HG03342 (cell line): ENCODE measurements around the gene TUSC7.

ENCODE experiments used
- ATAC-seq: cut with Tn5 transposase; IDR thresholded peaks from one replicate; pipeline ENCODE4 v1.9.1; 2021; ENCODE audit warnings: mild to moderate bottlenecking, moderate library complexity; ENCODE audit not compliant: unreplicated experiment

Gene TUSC7

DNA sequence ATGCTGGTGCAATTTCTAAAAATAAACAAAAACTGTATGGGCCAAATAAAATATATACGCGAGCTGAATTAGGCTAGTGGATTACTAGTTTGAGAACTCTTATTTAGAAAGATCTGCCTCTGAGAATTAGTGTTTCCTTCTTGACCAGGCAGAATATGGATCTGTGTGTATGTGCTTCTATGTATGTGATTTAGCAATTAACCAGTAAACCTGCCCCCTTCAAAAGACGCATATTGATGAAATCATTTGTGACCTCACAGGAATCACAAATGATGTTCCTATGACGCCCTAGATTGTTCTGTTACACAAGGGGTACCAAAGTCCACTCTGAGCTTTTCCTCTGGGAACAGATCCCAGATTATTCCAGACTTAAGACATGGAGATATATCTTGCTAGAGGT, at the start of gene TUSC7:
Gene TUSC7 (plus strand): TSS at position 301 of the 400 bp plus-strand sequence.
- no peak for ATAC-seq

DNA sequence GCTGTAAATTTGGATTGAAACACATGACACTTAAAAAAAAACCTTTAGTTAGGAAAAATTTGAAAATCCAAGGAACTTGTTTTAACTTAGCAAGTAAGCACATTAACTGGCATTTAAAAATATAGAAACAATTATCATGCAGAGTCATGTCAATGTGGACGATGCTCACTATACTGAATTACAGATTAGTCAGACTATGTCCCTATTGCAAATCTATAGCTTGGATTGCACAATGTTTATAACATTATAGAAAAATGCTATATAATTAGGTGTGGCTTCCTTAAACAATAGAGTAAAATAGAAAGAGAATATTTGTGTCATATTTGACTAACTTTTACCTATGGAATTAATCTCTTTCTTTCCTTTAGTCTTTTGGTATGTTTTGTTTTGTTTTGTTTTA, 48.4 kb upstream of the TUSC7 start:
- ATAC-seq, result no peak

DNA sequence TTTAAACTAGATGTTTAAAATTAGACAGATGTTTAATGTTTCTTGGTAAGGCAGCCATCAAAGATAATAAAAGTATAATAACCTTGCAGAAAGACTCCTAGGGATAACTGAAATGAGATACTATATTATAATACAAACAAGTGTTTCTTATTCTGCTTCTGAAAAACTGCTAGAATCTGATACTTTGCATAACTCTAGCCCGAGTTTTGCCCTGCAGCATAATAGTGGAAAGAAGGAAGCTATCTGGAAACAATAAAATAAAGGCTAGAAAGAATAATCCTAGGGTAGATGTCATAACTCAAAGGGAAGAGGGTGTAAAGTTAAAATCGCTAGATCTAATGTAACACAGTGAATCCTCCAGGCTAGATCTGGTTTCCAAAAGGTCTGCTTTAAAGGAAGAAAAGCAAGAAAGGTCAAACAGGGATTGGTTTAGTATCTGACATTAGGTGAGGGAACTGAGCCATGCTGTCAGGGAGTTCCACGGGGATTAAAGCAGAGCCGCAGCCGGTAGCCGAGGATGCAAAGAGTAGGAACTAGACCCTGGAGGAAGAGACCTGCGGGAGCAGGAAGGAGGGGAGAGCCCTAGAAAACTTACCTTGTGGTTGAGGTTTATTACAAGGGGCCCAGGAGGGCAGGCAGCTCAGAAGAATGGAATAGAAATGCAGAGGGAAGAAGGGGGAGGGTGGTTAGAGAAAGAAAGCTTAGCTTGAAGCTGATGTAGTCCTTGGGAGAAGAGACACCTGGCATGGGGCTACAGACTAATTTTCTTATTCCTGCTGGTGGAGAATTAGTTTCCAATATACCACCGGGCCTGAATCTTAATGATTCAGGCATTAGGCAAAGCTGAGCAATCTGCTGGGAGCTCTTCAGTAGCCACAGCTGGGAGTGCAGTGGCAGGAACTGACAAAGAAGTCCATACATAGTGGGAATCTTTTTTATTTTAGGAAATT, 46.1 kb upstream of the TUSC7 start:
- no peak for ATAC-seq

DNA sequence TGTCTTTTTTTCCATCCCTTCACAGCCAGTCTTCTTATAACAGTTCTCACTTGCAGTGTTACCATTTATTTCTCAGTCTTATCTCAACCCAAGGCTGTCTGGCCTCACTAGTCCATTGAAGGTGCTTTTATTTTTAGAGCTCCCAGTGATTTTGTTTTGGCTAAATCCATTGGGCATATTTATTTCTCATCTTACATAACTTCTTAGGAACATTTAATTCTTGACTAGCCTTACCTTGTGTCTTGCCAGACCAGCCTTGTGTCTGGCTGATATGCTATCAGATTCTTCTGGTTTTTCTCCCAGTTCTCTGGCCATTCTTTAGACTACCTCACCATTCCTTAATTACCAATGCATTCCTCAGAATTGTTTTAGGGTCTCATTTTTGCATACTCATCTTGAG, 42.3 kb upstream of the TUSC7 start:
- ATAC-seq, result no peak

DNA sequence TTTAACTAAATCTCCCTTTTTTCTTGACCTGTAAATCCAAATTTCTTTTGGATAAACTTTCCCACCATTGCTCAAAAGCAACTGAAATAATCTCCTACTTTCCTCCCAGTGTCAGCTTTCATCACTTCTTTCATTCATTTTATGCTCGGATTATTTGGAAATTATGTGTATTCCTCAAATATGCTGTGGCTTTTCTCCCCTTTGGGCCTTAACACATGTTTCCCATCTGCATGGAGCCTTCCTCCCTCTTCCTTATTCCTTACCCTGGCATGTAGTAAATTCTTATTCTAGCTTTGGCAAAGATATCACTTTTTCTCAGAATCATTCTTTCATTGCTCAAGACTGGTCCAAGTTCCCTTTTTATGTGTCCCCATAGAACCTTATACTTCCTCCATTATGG, 41.8 kb upstream of the TUSC7 start:
- ATAC-seq, result no peak

DNA sequence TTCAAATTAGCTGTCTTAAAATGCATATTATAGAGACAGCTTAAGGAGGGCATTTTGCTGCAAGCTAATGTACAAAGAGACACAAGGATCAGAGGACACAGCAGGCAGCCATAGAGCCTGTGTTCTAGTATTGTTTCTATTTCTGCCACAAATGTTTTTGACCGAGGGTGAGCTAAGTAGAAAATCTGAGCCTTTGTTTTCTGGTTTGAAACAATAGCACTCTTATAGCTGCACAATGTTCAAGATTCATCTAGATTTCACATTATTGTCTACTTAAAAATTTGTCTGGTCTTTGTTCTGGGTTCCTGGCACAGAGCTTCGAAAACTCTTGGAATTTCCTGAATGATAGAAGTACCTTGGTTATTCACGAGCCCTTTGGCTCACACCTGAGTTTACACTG, 40.0 kb upstream of the TUSC7 start:
- ATAC-seq, result no peak

DNA sequence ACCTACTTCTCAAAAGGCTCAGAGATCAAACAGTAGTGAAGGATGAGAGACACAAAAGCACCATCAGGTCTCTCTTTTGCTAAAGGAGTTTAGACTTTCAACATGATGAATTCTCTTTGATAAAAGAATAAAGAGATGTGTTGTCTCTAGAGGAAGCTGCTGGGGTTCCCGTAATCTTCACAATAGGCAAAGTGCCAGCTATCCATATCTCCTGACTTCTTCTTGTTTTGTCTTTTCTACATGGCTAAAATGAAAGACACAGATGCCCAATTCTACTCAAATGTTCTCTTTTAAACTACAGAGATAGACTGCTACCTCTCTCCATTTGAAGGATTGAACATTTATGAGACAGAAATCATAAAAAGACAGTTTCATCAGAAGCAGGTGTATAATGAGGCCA, 38.4 kb upstream of the TUSC7 start:
- no peak for ATAC-seq

DNA sequence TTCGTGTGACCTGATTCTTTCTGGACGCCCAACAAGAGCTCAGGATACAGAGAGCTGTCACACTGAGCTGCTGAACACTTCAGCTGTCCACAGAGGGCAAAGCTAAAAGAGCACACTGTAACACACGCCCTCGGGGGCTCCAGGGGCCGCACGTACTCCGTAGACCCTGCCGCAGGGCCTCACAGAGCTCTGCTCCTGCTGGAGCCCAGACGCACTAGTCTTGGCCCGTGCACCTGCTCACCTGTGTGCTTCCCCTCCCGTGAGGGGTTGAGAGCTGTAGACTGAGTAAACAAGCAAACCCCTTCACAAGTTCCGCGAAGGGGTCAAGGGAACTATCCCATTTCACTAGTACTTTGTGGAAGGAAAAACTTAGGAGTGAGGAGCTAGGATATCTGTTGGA, 30.7 kb upstream of the TUSC7 start:
- ATAC-seq, result no peak

DNA sequence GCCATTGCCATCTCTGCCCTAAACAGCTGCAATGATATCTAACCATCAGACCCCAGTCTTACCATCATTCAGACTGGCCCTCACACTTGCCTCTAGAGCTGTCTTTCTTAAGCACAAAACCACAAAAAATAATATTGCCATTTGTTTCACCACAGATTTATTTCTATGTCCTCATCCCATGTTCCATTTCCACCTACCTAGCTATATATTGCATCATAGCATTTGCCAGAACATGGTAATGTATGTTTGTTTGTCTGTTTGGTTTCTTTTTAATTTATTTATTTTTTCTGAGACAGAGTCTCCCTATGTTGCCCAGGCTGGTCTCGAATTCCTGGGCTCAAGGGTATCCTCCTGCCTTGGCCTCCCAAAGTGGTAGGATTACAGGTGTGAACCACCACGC, 18.5 kb upstream of the TUSC7 start:
- no peak for ATAC-seq

DNA sequence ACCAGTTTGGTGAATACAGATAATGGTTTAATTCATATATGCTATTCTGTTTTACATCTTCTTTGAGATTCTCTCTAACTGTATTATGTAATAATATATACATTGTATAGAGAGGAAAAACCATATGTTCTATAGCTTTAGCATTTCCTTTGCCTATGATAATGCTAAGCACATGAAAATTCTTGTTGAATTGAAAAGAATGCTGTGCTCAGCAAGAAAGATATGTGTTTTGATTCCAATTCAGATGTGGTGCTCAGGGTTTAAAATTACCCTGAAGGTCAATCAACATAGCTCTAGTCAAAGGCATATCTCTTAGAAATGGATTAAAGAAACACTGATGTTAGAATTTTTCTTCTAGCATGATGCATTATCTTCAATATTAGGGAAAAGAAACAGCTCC, 8.5 kb upstream of the TUSC7 start:
- no peak for ATAC-seq

DNA sequence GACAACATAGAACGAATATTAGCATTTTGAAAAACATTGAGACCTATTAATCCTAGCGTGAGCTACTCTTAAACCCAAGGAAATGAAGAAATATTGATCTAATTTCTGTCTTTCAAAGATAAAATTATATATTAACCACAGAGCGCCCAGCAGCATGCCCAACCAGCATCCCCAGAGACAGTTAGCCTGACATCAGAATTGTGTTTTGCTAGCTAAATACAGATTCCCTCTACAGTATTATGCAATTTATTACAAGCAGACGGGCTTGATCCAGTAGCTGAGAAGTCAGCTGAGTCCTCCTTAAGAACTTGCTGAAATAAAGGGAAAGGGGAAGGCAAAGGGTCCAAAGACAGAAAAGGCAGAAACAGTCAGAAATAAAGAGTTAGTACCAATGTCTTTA, 7.2 kb upstream of the TUSC7 start:
- ATAC-seq, result no peak

DNA sequence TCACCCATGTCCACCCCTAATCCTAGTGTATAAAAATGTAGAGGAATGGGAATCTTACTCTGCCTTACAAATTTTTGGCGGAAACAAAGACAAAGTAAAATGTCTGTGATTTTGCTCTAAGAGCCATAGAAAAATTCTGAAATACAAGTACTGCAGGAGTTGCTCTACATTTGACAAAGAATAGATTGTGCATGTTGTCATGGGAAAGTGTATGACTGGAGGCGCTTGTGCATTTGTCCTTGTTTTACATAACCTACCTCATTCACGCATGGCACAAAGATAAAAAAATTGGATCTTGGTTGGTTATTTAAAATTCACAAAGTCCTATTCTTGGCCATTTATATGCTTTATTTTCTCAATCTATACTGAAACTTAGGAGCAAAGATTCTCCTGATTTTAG, 2.0 kb upstream of the TUSC7 start:
- ATAC-seq, result no peak

DNA sequence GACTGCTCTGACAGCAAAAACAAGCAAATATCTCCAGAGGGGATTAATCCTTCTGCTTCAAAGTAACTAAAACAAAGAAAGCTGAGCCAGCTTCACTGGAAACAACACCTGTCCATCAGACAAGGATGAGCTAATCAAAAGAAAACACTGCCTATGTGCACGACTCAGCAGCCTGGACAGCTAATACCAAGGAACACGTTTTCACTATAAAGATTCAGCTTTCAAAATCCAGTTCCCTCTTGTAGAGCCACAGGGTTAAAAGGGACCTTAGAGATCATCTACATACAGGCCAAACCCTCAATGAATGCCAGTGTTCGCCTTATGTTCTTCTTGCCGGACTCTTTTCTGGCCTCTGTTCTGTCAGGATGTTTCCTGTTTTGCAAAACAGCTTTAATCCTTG, 6.9 kb downstream of the TUSC7 start:
- ATAC-seq, result no peak

DNA sequence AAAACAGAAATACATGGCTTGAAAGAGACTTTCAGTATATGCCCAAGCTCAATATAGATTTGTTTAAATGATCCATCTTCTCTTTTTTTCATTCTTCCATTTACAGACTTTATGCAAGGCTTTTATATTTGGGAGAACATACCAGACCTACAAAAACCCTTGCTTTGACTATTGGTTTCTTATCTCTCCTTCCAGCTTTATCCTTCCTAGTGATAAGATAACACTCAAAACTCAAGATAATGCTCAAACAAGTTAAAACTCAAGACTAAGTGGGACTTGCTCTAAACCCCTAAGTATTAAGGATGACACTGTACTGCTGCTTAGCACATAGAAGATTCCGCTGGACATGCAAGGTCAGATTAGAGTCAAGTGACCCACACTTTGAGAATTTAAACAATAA, 8.0 kb downstream of the TUSC7 start:
- ATAC-seq, result no peak

DNA sequence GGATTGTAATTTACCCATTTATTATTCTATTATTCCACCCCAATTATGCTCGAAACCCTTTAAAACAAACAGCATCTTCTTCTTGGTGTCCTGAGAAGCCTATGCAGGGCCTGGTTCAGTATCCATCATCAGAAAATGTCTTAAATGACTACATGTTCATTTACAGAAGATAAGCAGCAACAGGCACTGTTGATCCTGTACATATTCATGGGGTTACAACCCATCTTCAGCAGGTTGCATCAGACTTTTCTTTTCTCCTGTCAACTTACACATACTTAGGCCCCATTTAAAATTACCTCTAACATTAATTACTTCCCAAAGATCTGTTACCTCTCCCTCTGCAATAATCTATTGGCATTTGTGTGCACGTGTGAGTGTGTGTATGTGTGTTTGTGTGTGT, 18.9 kb downstream of the TUSC7 start:
- no peak for ATAC-seq

DNA sequence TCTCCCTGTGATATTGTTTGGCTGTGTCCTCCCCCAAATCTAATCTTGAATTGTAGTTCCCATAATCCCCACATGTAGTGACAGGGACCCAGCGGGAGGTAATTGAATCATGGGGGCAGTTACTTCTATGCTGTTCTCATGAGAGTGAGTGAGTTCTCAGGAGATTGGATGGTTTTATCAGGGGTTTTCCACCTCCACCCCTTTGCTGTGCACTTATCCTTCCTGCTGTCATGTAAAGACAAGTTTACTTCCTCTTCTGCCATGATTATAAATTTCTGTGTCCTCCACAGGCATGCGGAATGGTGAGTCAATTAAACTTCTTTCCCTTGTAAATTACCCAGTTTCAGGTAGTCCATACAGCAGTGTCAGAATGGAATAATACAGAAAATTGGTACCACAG, 24.7 kb downstream of the TUSC7 start:
- ATAC-seq, result no peak

DNA sequence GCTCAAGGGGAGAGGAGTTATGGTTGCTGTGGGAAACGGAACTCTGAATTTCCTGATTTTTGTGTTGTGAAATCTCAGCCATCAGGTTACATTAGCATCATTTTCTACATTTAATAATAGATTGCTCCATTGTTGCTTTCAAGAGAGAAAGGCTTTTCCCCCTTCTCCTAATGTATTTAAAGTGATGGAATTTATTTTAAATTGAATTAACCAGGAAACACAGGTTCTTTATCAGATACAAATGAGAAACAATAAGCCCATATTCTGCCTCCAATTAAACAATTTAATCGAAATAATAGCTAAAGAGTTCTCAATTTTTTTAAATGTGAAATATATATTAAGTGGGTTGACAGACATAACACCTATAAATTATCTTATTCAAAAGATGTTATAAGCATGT, 30.1 kb downstream of the TUSC7 start:
- ATAC-seq, result no peak

DNA sequence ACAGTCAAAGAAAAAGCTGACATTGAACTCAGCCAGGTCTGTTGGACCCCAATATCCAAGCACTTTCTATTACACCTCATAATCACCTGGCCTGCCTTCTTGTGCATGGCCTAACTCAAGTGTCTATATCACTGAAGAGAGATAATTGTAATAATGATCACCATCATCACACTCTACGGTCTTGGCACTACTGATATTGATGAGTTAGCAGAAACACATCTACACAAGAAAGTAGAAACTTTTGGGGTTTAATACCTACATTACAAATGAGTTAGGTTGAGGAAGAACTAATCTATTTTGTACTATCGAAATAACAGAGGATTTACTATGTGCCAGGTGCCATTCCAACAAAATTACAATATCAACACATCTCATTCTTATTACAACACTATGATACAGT, 30.7 kb downstream of the TUSC7 start:
- no peak for ATAC-seq

DNA sequence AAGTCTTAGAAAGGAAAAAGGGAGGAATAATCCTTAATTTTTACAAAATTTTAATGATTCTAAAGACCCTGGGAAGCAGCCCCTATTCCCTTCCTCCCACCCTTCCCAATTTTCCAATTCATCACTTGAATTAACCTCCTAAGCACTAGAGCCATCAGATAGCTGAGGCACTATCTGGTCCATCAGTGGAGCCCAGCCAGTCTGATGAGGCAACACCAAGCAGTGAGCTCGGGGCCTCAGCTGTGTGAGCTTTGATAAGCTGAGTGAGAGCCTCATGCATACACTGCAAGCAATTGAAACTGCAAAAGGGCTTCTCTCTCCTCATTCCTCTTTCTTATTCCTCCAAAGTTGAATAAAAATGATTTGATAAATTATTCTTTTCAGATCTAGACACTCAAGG, 31.9 kb downstream of the TUSC7 start:
- ATAC-seq, result no peak

DNA sequence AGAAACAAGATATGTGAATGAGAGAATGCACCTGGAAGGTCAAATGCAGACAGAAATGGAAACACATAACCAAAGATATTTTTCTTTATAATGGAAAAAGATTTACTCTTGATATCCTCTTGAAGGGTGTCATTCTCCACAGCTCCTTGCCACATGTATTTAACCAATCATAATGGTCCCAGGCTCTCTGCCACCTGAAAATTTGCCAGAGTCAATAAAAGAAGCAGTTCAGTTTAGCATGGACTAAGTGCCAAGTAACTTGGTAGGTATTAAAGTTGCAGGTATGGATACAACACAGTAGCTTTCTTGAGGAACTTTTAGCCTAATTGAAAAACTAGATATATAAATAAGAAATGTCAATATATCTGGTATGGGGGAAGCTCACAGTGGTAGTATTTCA, 33.5 kb downstream of the TUSC7 start:
- no peak for ATAC-seq

DNA sequence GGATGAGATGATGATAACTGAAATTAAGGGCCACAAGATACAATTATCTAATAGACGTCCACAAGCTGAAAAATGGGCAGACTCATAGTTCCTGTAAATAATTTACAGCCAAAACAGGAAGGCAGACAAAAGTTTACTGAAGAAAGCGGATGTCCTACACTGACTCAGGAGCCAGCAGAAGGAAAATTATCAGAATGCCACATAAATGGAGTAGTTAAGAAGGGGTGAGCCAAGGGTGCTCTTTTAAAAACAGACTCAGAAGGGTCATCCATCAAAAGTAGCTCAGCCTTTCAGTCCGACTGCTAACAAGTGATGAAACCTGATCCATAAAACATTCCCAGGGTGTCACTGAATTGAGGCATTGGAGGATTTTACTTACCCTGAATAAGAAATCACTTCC, 39.8 kb downstream of the TUSC7 start:
- no peak for ATAC-seq

DNA sequence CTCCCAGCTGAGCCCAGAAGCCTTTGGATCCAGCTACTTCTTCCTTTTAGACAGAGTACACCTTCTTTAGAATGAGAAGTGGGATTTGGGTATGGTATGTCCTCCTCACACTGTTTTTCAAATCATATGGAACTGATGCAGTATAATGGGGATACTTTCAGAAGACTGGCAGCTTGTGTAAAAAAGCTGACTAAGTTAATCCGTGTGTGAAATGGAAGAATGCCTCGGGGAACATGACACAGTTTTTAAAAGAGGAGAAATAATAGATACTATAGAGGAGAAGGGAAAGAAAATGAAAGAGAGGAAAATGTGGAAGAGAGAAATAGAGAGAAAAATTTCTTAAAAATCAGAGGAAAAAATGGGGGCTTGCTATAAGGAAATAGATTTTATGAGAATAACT, 47.7 kb downstream of the TUSC7 start:
- ATAC-seq, result no peak

DNA sequence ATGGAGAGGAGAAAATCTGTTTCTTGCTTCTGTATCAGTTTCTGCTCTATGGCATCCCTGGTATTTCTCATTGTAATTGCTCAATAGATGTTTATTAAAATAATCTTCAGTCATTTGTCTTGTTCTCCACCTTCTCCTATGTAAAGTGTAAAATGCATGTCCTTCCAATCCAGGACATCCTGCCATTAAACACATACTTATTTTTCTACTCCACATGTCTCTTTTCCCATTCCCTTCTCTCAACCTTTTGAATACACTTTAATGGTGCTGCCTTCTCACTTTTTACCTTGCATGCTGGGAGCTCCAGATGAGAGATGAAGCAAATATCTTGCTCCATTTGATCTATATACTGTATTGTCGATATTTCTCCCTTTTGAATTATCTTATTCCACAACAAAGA, 49.7 kb downstream of the TUSC7 start:
- no peak for ATAC-seq
